Fibroblast of skin of left biceps (primary cell): ENCODE measurements around the gene MAPK6.
A peak's percentile ranks its signal among the peaks of the same experiment; 100 is the strongest.
"Not testable (repeated sequence)": the region's sequence is repeated elsewhere in the genome, so short reads cannot be mapped to it uniquely, and the experiment has no call there.

Source experiments
- DNase-seq, 2 experiments: peaks; one replicate each; pipeline ENCODE4 v3.0.0-alpha.2; 2013; ENCODE audit warnings: low read depth in 2 of 2

MAPK6 gene

DNA sequence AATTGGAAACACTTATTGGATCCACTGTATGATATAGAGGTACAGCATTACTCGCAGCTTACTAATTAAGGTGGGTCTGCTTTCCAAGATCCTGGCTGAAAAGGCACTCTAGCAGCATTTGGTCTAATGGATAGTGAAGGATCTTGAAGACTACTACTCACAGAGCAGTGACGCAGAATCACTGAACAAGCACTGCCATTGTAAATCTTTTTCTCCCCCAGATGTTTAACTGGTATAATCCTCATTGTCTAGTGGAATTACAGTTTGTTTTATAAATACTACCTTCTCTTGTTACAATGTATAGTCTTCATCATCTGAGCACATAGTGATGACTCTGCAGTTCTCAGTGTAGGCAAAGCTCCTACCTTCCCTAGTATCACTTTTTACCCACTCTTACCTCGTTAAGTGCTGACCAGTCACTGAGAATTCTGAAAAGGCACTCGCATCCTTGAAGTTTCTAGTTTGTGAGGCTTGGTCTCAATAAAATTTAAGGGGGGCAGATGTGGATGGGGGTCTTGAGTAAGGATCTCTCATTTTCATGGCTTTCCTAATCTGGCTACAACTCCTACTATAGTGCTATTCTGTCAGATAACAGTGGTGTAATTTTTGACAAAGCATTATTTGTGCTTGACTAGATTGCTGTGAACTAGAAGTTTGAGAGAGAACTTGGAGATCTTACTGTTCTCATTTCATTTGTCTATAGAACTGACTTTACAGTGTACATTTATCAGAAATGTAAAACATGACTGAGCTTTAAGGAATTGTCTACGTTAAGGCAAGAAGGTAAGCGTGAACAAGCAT is 23.2 kb downstream of the MAPK6 start:
- DNase-seq = no peak

DNA sequence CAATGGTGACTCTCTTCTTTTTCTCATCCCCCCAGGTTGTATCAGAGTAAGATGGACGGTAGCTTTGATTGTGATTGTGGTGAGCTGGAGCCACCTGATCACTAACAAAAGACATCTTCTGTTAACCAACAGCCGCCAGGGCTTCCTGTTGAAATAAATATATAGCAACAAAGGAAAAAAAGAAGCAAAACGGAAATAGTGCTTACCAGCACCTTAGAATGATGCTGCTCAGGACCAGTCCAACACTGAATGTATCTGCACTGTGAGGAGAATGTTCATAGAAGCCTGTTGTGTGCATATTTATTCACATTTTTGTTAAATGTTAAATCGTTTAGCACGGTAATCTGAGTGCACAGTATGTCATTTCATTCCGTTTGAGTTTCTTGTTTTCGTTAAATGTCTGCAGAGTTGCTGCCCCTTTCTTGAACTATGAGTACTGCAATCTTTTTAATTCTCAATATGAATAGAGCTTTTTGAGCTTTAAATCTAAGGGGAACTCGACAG is 26.8 kb downstream of the MAPK6 start:
- DNase-seq = not testable (repeated sequence)

DNA sequence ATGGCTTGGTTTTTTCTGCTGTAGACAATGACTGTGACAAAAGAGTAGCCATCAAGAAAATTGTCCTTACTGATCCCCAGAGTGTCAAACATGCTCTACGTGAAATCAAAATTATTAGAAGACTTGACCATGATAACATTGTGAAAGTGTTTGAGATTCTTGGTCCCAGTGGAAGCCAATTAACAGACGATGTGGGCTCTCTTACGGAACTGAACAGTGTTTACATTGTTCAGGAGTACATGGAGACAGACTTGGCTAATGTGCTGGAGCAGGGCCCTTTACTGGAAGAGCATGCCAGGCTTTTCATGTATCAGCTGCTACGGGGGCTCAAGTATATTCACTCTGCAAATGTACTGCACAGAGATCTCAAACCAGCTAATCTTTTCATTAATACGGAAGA is 27.5 kb downstream of the MAPK6 start:
- DNase-seq = not testable (repeated sequence)

DNA sequence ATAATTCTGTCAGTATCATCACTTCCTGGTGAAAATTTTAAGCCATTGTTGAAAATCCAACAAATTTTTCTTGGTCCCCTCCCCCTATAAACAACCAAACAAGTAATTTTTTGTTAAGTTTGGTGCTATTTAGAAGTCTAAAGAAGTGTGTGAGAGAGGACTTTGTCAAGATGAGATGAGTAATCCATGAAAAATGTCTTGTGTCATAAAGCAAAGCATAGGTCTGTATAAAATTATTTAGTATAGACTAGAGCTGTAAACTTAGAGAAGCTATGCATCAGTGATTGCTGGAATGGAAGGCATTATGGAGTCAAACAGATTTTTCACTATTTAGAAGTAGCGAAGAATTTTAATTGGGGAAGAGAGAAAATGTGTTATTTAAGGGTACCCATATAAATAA is 31.4 kb downstream of the MAPK6 start:
- peak; percentile 32 to 43 for DNase-seq

DNA sequence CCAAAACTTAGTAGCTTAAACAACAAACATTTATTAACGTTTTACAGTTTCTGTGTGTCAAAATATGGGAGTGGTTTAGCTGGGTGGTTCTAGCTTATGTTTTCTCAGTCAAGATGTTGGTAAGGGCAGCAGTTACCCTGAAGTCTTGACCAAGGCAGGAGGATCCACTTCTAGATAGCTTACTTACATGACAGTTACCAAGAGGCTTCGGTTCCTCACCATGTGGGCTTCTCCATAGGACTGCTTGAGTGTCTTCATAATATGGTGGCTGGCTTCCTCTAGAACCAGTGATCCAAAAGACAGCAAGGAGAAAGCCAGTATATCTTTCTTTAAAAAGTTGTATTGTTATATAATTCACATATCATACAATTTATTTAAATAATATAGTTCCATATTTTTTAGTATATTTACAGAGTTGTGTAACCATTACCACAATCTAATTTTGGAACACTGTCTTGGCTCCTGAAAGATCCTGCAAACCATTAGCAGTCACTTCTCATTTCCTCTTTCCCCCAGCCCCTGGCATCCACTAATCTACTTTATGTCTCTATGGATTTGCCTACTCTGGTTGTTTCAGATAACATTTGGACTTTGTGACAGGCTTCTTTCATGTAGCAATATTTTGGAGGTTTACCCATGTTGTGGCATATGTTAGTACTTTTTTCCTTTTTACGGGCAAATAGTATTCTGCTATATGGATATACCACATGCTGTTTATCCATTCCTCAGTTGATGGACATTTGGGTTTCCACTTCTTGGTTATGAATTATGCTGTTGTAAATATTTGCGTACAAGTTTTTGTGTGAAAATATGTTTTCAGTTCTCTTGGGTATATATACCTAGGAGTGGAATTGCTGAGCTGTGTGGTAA is 33.3 kb downstream of the MAPK6 start:
- DNase-seq = no peak

DNA sequence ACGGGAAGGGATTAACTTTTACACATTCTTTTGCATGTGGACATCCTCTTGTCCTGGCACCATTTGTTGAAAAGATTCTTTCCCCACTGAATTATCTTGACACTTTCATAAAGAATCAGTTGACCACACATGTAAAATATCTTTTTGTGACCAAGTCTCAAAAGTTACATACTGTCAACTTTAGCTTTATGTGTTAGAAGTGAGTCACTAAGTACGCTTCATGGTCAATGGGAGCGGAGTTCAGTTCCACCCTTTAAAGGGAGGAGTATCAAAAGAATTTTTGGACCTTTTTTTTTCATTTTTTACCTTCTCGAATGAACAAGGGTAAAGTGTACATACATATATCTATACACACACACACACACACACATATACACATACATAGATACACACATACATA is 35.4 kb downstream of the MAPK6 start:
- no peak for DNase-seq

DNA sequence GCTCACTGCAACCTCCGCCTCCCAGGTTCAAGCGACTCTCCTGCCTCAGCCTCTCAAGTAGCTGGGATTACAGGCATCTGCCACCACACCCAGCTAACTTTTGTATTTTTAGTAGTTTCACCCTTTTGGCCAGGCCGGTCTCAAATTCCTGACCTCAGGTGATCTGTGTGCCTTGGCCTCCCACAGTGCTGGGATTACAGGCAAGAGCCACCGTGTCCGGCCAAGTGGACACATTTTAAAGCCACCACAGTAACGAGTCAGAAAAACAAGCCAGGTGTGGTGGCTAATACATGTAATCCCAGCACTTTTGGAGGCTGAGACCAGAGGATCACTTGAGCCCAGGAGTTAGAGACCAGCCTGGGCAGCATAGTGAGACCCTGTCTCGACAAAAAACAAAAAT is 35.8 kb downstream of the MAPK6 start:
- DNase-seq = not testable (repeated sequence)

DNA sequence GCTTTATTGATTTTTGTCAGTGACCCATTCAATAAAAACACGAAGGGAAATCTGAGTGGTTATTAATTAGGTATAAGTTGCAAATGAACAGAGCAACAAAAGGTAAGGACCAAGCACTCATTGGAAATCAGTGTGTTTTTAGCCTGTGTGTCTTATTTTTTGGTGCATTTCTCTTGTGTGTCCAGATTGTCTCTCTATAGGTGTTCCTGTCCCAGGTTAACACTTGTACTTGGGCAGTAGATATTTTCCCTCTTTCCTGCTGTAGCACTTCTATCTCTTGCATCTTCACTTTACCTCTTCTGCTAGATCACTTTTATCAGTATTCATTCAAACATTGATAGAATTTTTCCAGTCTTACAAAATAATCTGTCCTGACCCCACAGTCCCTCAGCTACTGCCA is 37.0 kb downstream of the MAPK6 start:
- no peak for DNase-seq

DNA sequence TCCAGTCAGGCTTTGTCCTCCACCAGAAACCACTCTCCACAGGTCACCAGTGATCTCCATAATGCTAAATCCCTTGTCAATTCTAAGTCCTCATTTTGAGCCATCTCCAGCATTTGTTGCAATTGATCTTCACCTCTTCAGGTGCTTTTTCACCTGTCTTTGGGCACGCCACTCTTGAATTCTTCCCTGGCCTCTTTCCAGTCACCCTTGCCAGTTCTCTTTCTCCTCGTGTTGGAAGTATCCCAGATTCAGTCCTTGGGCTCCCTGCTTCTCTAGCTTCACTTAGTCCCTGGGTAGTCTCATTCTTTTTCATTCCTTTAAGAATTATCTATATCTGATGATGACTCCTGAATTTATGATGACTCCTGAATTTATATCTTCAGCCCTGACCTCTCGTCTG is 37.5 kb downstream of the MAPK6 start:
- DNase-seq = no peak

DNA sequence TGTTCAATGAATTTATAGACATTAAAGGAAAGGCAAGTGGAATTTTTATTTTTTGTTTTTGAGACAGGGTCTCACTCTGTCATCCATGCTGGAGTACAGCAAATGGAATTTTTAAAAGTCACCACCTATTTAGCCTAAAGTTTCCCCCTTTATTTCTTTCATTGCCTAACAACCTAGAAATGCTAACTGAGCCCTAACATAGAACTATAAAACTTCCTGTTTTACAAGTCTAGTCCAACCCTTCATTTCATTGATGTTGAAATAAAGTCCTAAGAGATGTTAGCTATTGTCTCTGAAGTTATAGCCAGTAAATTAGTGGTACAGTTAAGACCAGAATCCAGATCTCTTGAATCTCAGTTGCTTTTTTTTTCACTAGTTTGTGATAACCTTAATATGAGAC is 39.0 kb downstream of the MAPK6 start:
- no peak for DNase-seq

DNA sequence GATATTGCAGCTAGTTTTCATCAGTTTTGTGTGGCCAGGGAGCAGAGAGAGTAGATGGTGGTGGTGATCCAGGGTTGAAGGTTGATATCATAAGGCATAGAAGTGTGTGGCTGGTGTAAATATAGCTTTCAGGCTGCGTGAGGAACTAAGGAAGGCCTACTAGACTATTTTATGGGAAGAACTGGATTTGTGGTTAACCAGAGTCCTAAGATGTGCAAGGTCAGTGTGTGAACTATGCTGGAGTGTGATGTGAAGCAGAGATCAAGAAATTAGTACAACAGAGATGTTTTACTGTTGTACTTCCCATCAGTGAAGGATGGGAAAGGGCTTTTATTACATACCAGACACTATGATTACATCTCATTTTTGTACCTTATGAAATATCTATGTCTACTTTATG is 41.5 kb downstream of the MAPK6 start:
- DNase-seq = no peak

DNA sequence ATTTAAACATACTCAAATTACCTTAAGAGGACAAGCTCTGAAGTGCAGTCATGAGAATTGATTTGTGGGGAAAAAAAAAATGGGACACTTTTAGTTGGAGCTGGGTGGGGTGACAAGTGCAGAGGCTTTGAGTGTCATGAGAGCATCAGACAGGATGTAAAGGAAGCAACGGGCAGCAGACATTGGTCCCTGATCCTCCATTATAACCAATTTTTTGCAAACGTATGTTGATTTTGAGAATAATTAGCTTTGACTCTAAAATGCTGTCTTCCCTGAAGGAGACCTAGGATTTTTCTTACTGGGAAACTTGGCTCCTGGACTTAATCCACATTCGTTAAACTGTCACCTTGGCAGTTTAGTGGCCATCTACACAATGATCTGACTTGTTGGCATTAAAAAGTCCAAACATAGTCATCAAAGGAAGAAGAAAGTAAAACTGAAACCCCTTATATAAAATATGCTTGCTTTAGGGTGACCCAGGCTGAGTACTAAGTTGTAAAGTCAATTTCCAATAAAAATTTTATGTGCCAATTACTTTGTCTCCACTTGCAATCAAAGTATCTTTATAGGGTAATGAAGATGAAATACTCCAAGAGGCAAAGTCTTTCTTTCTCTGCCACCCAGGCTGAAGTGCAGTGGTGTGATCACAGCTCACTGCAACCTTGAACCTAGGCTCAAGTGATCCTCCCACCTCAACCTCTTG is 48.0 kb downstream of the MAPK6 start:
- DNase-seq = no peak

DNA sequence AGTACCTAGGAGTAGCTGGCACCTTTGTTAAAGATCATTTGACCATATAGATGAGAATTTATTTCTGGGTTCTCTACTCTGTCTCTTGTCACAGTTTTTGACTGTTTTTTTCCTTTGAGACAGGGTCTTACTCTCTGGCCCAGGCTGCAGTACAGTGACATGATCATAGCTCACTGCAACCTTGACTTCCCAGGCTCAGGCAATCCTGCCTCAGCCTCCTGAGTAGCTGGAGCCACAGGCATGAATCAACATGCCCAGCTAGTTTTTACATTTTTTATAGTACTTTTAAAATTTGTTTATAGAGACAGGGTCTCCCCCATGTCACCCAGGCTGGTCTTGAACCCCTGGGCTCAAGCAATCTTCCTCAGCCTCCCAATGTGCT is 48.5 kb downstream of the MAPK6 start:
- DNase-seq = no peak

DNA sequence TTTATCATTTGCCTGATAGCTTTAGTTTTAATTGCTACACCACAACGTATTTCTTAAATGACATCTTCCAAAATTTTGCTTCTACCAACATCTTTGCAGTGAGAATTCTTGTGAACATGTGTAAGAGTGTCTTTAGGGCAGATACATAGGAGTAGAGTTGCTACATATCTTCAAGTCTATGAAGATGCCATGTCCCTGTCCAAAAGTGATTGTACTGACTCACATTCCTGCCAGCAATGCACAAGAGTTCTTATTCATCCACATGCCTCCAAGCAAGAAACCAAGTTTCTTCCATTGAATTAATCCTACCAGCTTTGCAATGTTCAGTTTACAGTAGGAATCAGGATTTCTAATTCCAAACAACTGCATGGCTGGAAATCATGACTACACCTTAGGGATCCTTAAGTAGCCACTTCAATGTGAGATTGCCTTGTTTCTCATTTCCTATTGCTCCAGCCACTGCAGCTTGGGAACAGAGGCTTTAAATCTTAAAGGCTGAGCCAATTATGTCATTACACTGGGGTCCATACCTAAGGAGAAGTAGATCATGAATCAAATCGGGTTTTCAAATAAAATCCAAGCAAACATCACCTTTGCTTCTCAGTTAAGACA is 49.1 kb downstream of the MAPK6 start:
- DNase-seq = no peak

DNA sequence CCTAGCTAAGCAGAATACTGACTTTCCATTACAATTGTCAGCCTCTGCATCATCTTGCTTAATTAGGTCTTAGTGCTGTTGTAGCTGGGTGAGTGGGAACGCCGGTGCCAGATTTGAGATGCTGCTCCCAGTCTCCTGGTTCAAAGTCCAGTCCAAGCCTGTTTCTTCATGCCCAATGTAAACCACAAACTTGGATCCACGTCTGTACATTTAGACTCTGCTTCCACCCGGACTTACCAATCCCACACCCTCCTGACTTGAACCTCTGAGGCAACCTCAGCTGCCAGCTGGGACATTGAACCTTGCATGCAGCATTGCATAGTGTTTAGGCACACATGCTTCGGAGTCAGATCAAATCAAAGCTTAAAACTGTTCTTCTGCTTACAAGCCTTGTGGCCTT is 50.5 kb downstream of the MAPK6 start:
- DNase-seq = no peak

DNA sequence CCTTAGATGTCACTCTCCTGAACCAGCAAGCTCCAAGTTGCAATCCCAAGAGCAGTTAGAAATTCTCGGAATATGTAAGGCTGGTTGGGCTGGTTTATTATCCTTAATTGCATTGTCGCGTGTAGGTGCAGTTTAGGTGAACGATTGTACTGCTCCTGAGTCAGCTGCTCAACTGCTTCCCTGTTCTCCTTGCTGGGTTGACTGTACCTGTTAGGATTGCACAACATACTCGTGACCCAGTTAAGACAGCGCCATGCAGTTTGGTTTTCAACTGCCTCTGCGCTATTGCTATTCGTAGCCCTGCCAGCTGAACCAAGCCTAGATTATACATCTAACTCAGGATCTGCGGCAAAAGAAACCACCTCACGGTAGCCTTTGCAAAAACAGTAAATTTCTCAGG is 52.6 kb downstream of the MAPK6 start:
- no peak for DNase-seq

DNA sequence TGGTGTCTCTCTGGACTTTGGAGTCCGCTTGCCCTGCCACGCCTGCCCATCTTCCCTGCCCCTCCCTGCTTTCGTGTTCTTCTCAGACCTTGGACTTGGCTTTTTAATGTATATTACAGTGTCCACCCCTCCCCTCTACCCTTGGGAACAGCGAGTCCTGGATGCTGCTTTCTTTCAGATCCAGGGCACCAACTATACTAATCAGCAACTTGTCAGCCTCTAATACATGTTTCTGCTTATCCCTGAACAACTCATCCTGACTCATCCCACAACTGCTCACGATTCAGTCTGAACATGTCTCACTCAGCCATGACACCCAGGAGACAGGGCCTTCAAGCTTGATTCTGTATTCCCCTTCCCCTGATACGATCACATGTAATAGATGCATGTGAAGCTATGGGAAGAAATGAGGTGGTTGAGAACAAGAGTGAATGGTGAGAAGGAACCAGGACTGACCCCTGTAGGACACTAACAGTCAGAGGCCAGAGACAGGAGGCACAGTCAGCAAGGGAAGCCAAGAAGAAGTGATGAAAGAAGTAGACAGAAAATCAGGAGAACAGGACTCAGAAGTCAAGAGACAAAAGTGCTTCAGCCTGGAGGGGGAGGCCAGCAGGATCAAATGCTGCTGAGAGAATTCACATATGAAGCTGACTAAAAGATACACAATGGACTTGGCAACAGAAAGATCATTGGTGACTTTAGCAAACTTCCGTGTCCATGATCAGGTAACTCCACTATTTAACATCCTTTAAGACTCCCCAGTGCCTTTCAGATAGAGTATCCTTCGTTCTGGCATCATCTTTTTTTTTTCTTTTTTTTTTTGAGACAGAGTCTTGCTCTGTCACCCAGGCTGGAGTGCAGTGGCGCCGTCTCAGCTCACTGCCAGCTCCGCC is 58.1 kb downstream of the MAPK6 start:
- DNase-seq = peak in 1 of 2 experiments; percentile 50

DNA sequence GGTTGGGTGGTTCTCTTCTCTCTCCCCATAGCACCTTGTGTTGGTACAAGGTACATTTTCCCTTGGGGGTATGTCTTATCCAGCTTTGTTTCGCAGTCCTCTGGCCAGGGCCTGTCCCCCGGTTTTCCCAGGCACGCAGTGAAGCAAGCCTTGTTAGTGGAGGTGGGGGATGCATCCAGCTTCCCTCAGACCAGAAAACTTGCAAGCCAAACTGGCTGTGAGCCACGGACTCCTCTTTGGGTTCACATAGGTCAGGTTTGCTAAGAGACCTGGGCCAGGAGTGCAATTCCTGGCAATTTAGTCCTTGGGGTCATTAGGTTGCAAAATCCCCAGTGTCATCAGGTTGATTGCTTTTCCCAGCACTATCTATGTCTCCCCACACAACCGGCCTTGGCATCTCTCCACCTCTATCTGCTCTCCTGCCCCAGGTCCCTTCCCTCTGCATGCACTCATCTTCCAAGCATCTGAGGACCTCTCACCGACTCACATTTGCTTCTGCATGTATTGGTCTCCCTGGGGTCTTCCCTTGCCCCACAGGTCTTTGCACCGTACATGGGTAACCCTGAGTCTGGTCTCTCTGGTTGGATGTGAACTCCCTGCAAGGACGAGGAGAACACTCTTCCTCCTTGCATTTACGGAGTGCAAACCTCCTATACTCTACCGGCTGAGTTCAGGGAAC is 59.3 kb downstream of the MAPK6 start:
- DNase-seq = no peak

DNA sequence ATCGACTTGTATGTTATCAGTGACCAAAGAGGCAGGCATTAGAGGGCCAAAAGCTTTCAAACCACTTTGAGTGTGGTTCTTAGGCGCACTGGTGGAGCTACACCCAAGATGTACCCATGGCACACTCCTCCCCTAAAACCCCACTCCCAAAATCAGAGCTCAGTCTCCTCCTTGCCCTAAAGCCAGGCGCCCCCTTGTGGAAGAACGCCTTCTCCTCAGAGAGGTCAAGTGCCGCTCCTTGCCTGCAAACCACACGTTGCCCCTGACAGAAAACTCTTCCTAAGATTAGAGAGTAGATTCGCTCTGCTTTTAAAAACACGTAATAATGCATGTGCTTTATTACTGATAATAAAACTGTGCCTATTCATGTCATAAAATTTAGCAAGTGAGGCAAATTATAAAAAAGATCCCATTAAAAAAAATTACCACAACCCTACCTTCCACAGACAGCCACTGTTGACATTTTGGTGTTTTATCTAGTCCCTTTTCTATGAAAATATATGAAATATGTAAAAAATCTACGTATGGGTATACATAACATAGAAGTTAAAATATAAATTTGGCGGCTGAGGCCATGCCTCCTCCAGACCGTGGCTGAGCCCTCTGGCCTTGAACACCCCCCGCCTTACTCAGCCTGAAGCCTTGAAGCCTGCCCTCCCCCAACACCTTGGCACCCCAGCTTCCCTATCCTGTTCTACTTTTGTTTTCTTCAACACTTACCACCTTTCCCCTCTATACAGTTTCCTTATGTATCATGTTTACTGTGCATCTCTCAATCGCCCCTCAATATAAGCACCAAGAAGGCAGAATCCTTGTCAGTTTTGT is 60.1 kb downstream of the MAPK6 start:
- peak in 1 of 2 experiments; percentile 21 for DNase-seq
